ENCODE results near the gene TYW1B.
"Not testable (repeated sequence)": the region's sequence is repeated elsewhere in the genome, so short reads cannot be mapped to it uniquely, and the experiment has no call there.

DNA sequence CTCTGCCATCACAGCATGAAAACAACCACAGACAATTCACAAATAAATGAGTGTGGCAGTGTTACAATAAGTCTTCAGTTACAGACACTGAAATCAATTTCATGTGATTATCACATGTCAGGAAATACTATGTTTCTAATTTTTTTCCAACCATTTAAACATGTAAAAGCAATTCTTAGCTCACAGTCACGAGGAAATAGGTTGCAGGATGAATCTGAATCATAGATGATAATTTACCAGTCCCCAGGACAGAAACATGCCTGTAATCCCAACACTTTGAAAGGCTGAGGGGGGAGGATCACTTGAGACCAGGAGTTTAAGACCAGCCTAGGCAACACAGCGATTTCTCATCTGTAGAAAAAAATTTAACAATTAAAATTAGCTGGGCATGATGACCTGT is 283.5 kb downstream of the TYW1B start:
- not testable (repeated sequence) for TF ChIP-seq POLR2AphosphoS5, POLR2A, EP300 (IDR thresholded peaks at IDR 0.05)
- TF ChIP-seq, protein P1, sequence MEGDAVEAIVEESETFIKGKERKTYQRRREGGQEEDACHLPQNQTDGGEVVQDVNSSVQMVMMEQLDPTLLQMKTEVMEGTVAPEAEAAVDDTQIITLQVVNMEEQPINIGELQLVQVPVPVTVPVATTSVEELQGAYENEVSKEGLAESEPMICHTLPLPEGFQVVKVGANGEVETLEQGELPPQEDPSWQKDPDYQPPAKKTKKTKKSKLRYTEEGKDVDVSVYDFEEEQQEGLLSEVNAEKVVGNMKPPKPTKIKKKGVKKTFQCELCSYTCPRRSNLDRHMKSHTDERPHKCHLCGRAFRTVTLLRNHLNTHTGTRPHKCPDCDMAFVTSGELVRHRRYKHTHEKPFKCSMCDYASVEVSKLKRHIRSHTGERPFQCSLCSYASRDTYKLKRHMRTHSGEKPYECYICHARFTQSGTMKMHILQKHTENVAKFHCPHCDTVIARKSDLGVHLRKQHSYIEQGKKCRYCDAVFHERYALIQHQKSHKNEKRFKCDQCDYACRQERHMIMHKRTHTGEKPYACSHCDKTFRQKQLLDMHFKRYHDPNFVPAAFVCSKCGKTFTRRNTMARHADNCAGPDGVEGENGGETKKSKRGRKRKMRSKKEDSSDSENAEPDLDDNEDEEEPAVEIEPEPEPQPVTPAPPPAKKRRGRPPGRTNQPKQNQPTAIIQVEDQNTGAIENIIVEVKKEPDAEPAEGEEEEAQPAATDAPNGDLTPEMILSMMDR (IDR thresholded peaks at IDR 0.05) = not testable (repeated sequence)
